Measurements from ENCODE around the gene PPP1R9B.

DNA sequence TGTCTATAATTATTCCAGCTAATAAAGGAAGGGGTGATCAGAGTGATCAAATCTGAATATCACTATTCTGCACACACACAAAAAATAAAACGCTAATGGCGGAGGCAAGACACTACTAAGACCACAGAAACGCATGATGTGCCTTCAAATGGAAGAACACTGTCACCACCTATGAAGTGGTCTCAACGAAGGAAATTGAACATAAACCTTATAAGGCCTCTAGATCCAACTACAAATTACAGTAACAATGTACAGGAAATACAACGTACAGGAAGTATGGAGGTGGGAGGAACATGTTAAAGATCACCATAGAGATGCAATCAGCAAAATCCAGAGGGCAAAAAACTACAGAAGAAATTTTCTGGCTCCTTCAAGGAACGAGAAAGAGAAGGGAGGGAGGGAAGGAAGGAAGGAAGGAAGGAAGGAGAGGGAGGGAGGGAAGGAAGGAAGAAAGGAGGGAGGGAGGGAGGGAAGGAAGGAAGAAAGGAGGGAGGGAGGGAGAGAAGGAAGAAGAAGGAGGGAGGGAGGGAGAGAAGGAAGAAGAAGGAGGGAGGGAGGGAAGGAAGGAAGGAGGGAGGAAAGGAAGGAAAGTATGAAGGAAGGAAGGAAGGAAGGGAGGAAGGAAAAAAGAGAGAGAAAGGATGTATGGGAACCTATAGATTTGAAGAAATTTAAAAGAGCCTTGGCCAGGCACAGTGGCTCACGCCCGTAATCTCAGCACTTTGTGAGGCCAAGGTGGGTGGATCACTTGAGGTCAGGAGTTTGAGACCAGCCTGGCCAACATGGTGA lies 12.2 kb upstream of the PPP1R9B start:
- TF ChIP-seq, protein P1, sequence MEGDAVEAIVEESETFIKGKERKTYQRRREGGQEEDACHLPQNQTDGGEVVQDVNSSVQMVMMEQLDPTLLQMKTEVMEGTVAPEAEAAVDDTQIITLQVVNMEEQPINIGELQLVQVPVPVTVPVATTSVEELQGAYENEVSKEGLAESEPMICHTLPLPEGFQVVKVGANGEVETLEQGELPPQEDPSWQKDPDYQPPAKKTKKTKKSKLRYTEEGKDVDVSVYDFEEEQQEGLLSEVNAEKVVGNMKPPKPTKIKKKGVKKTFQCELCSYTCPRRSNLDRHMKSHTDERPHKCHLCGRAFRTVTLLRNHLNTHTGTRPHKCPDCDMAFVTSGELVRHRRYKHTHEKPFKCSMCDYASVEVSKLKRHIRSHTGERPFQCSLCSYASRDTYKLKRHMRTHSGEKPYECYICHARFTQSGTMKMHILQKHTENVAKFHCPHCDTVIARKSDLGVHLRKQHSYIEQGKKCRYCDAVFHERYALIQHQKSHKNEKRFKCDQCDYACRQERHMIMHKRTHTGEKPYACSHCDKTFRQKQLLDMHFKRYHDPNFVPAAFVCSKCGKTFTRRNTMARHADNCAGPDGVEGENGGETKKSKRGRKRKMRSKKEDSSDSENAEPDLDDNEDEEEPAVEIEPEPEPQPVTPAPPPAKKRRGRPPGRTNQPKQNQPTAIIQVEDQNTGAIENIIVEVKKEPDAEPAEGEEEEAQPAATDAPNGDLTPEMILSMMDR (IDR thresholded peaks at IDR 0.05; ENCODE audit: low read depth, low read length, missing input control): no peak
- TF ChIP-seq SP1 (IDR thresholded peaks at IDR 0.05) (no peak), JUND (IDR thresholded peaks at IDR 0.05) (no peak), FOXA1 (IDR thresholded peaks at IDR 0.05) (no peak)
- TF ChIP-seq, protein P2, sequence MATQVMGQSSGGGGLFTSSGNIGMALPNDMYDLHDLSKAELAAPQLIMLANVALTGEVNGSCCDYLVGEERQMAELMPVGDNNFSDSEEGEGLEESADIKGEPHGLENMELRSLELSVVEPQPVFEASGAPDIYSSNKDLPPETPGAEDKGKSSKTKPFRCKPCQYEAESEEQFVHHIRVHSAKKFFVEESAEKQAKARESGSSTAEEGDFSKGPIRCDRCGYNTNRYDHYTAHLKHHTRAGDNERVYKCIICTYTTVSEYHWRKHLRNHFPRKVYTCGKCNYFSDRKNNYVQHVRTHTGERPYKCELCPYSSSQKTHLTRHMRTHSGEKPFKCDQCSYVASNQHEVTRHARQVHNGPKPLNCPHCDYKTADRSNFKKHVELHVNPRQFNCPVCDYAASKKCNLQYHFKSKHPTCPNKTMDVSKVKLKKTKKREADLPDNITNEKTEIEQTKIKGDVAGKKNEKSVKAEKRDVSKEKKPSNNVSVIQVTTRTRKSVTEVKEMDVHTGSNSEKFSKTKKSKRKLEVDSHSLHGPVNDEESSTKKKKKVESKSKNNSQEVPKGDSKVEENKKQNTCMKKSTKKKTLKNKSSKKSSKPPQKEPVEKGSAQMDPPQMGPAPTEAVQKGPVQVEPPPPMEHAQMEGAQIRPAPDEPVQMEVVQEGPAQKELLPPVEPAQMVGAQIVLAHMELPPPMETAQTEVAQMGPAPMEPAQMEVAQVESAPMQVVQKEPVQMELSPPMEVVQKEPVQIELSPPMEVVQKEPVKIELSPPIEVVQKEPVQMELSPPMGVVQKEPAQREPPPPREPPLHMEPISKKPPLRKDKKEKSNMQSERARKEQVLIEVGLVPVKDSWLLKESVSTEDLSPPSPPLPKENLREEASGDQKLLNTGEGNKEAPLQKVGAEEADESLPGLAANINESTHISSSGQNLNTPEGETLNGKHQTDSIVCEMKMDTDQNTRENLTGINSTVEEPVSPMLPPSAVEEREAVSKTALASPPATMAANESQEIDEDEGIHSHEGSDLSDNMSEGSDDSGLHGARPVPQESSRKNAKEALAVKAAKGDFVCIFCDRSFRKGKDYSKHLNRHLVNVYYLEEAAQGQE (IDR thresholded peaks at IDR 0.05): no peak

All from liver (tissue), 3 donors.